Calu3 (cell line): ENCODE measurements around the gene KRT85. TPM values are rescaled to one million over a fixed set of nuclear protein-coding genes. Genes with fewer than 3 reads are reported as not detected.

Experiments
- BruUV-seq: library from RNA; stranded (reverse); fragments of 400-500 nt; replicated peaks from 2 replicates; lab custom pipeline; 2021; lab: Mats Ljungman, UMichigan
- CTCF ChIA-PET: fragments of 300-600 bp; sonication (Branson Sonifier 250); formaldehyde crosslinking; loops from one replicate; lab custom pipeline; 2022; ENCODE audit warnings: antibody characterized with exemption; lab: Charles Lee
- DNase-seq: peaks from one replicate; pipeline ENCODE4 v3.0.0; 2022
- H3K27ac Mint-ChIP-seq: one replicate; pipeline ENCODE4 v1.8.0; 2022; ENCODE audit warnings: mixed read lengths; ENCODE audit not compliant: unreplicated experiment
- H3K27me3 Mint-ChIP-seq: one replicate; pipeline ENCODE4 v1.8.0; 2022; ENCODE audit warnings: mixed read lengths; ENCODE audit not compliant: unreplicated experiment
- H3K36me3 Mint-ChIP-seq: one replicate; pipeline ENCODE4 v1.8.0; 2022; ENCODE audit warnings: mild to moderate bottlenecking, moderate library complexity, mixed read lengths; ENCODE audit not compliant: insufficient read depth, unreplicated experiment
- H3K4me1 Mint-ChIP-seq: one replicate; pipeline ENCODE4 v1.8.0; 2022; ENCODE audit warnings: mild to moderate bottlenecking, low read depth, mixed read lengths; ENCODE audit not compliant: unreplicated experiment
- H3K4me3 Mint-ChIP-seq: one replicate; pipeline ENCODE4 v1.8.0; 2022; ENCODE audit warnings: mild to moderate bottlenecking, low read depth, moderate library complexity, mixed read lengths; ENCODE audit not compliant: unreplicated experiment
- H3K9me3 Mint-ChIP-seq: one replicate; pipeline ENCODE4 v1.8.0; 2022; ENCODE audit warnings: low read depth, mixed read lengths; ENCODE audit not compliant: unreplicated experiment
- CTCF ChIP-seq: fragments of 200-600 bp; IDR thresholded peaks from one replicate; pipeline ENCODE4 v1.8.0; 2022; ENCODE audit warnings: antibody characterized with exemption; ENCODE audit not compliant: unreplicated experiment
- intact Hi-C: fragments of 100-400 bp; cut with micrococcal nuclease; formaldehyde crosslinking; loops from one replicate; pipeline ENCODE4 v1.10.0; 2022; ENCODE audit not compliant: unreplicated experiment
- total RNA-seq: library from RNA; stranded (reverse); gene quantifications from 2 replicates; pipeline ENCODE4 v1.2.3, GENCODE V29; 2022

Gene KRT85
- total RNA-seq, 1 experiment from 2014 or later: not detected

- no peak for TF ChIP-seq CTCF
- peaks cover 23% of the 10 kb centered on the region for H3K4me1 Mint-ChIP-seq
- H3K36me3 Mint-ChIP-seq: no peaks in the 10 kb centered on the region
- BruUV-seq: no TSS peak
- H3K27me3 Mint-ChIP-seq: no peaks in the 10 kb centered on the region
- CTCF ChIA-PET: interaction anchor here (0.6 kb wide), 1 partner anchor 12 kb away, joined by 4 read pairs; no protein-coding TSS in a partner anchor
- no peak overlapping the region for H3K27ac Mint-ChIP-seq
- H3K4me3 Mint-ChIP-seq: no peak overlapping the region
- H3K9me3 Mint-ChIP-seq: no peaks in the 10 kb centered on the region
- DNase-seq: no peak
- intact Hi-C loops: loop anchor here (10.0 kb wide), 1 partner anchor 79 kb away; no protein-coding TSS in a partner anchor
Observed at GRCh38 chr12:52323416-52324152, 43.7 kb downstream of the KRT85 start.

- no peaks in the 10 kb centered on the region for H3K36me3 Mint-ChIP-seq
- H3K27me3 Mint-ChIP-seq: no peaks in the 10 kb centered on the region
- BruUV-seq: no TSS peak
- H3K27ac Mint-ChIP-seq: no peak overlapping the region
- intact Hi-C loops: loop anchor here (10.0 kb wide), 1 partner anchor 78 kb away; no protein-coding TSS in a partner anchor
- H3K4me3 Mint-ChIP-seq: no peak overlapping the region
- no peak for TF ChIP-seq CTCF
- no peak for DNase-seq
- H3K9me3 Mint-ChIP-seq: no peaks in the 10 kb centered on the region
- CTCF ChIA-PET: interaction anchor here (0.6 kb wide), 1 partner anchor 11 kb away, joined by 4 read pairs; no protein-coding TSS in a partner anchor
- peaks cover 22% of the 10 kb centered on the region for H3K4me1 Mint-ChIP-seq
Observed at GRCh38 chr12:52323001-52323400, 44.3 kb downstream of the KRT85 start.

GRCh38 chr12:52322069-52322468, 45.2 kb downstream of the KRT85 start:
- Mint-ChIP-seq H3K27me3 (no peaks in the 10 kb centered on the region), H3K36me3 (no peaks in the 10 kb centered on the region)
- CTCF ChIA-PET: interaction anchor here (0.7 kb wide), 1 partner anchor 44 kb away, joined by 5 read pairs; no protein-coding TSS in a partner anchor

GRCh38 chr12:52321418-52321817, 45.9 kb downstream of the KRT85 start:
- no peak for DNase-seq
- CTCF ChIA-PET: interaction anchor here (0.7 kb wide), 1 partner anchor 43 kb away, joined by 5 read pairs; no protein-coding TSS in a partner anchor
- Mint-ChIP-seq H3K36me3 (no peaks in the 10 kb centered on the region), H3K27me3 (no peaks in the 10 kb centered on the region), H3K4me1 (peaks cover 8% of the 10 kb centered on the region), H3K27ac (no peak overlapping the region), H3K9me3 (no peaks in the 10 kb centered on the region), H3K4me3 (no peak overlapping the region)
- BruUV-seq: no TSS peak
- intact Hi-C loops: loop anchor here (10.0 kb wide), 1 partner anchor 77 kb away; no protein-coding TSS in a partner anchor
- no peak for TF ChIP-seq CTCF

More at GRCh38 chr12:52322069-52322468, 45.2 kb downstream of the KRT85 start:
- DNase-seq: no peak
- intact Hi-C loops: loop anchor here (10.0 kb wide), 1 partner anchor 77 kb away; no protein-coding TSS in a partner anchor
- Mint-ChIP-seq H3K27ac (no peak overlapping the region), H3K9me3 (no peaks in the 10 kb centered on the region), H3K4me3 (no peak overlapping the region), H3K4me1 (peaks cover 12% of the 10 kb centered on the region)
- BruUV-seq: no TSS peak
- TF ChIP-seq CTCF: no peak
